ENCODE measurements around the gene SGPP2. TPM values are rescaled to one million over a fixed set of nuclear protein-coding genes. Genes with fewer than 3 reads are reported as not detected.

The SGPP2 gene
- total and polyA plus RNA-seq, 4 experiments from 2014 or later: 2.1 to 9.9 (median 5.5) TPM

DNA sequence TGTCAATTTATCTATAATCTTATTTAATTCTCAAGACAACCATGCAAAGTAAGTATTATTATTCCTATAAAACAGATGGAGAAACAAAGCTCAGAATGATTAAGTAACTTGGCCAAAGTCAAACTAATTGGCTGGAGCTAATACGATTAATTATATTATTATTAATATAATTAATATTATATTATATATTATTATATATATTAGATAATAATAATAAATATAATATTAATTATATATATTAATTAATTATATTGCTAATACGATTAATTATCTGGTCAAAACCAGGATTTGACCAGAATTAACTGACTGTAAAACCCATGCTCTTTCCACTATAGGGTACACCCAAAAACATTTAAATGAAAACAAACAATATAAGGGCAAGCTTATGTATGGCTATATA is 179.2 kb downstream of the SGPP2 start:
- Histone ChIP-seq H3K27me3 (ENCODE audit: insufficient read depth, low read length) (no peaks in the 10 kb centered on the region), H3K4me1 (ENCODE audit: insufficient read depth, low read length) (no peaks in the 10 kb centered on the region), H3K36me3 (ENCODE audit: insufficient read depth, low read length) (peaks cover 17% of the 10 kb centered on the region), H3K27ac (ENCODE audit: low read depth, low read length) (no peak overlapping the region), H3K4me3 (ENCODE audit: low read length in 2 of 2) (no peak overlapping the region), H3K9me3 (ENCODE audit: control insufficient read depth in 1 of 2, low read length in 2 of 2) (no peaks in the 10 kb centered on the region)
- intact Hi-C loops (cut with micrococcal nuclease): no loop called here
- peaks cover 26 to 35% of the 10 kb centered on the region in 2 donors for H3K36me3 Mint-ChIP-seq
- no peak for DNase-seq
- no peak overlapping the region for H3K4me3 Mint-ChIP-seq
- no peaks in the 10 kb centered on the region for H3K27me3 Mint-ChIP-seq
- peaks cover 0 to 2% (median under 1%) of the 10 kb centered on the region in 4 donors for H3K4me1 Mint-ChIP-seq
- no peak overlapping the region for H3K27ac Mint-ChIP-seq
- H3K9me3 Mint-ChIP-seq: no peaks in the 10 kb centered on the region
- ChIA-PET CTCF (ENCODE audit: partially characterized antibody) (no interaction called here), POLR2A (ENCODE audit: partially characterized antibody) (no interaction called here)

DNA sequence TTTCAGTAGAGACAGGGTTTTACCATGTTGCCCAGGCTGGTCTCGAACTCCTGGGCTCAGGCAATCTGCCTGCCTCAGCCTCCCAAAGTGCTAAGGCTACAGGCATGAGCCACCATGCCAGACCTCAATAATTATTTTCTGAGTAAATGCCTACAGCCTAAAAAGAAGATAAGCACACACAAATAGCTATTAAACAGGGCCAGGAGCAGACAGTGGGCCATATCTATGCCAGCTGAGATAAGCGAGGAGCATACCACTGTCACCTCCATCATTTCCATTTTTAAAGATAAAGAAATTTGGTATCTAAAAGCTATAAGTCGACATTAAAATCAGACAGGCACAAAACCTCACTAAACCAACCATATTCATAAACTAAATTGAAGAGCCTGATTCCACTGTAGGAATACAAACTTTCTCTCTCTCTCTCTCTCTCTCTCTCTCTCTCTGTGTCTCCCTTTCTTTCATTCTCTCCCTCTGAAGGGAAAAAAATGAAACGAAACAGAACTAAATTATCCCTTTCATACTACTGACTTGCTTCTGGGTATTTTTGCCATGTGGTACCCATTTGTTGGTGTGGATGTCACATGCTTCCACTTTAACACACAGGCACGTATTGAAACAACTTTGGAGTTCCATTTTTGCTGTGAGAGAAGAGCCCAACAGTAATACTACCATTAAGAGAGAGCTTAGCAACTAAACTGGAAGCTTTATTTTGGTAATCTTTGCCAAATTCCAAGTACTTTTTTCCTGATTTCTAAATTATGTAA is 180.6 kb downstream of the SGPP2 start:
- Mint-ChIP-seq H3K4me1 (peaks cover 0 to 2% (median under 1%) of the 10 kb centered on the region in 4 donors), H3K4me3 (no peak overlapping the region), H3K36me3 (peaks cover 22 to 35% of the 10 kb centered on the region in 2 donors), H3K27ac (peak overlapping the region in 1 of 7 donors; percentile 64), H3K27me3 (no peaks in the 10 kb centered on the region), H3K9me3 (no peaks in the 10 kb centered on the region)
- Histone ChIP-seq H3K27ac (ENCODE audit: low read depth, low read length) (no peak overlapping the region), H3K27me3 (ENCODE audit: insufficient read depth, low read length) (no peaks in the 10 kb centered on the region), H3K4me3 (ENCODE audit: low read length in 2 of 2) (no peak overlapping the region), H3K9me3 (ENCODE audit: control insufficient read depth in 1 of 2, low read length in 2 of 2) (no peaks in the 10 kb centered on the region), H3K4me1 (ENCODE audit: insufficient read depth, low read length) (no peaks in the 10 kb centered on the region), H3K36me3 (ENCODE audit: insufficient read depth, low read length) (peaks cover 7% of the 10 kb centered on the region)
- ChIA-PET POLR2A (ENCODE audit: partially characterized antibody) (no interaction called here), CTCF (ENCODE audit: partially characterized antibody) (interaction anchor here (0.6 to 1.7 kb wide), 2 partner anchors 9 to 304 kb away, joined by 3 to 5 read pairs; no protein-coding TSS in a partner anchor)
- intact Hi-C loops (cut with micrococcal nuclease): no loop called here
- DNase-seq: no peak

GRCh38 chr2:222606306-222606705 is 182.0 kb downstream of the SGPP2 start:
- Mint-ChIP-seq H3K9me3 (no peaks in the 10 kb centered on the region), H3K27me3 (no peaks in the 10 kb centered on the region), H3K4me3 (peak overlapping the region in 1 of 8 donors; percentile 41), H3K4me1 (peaks cover 0 to 2% (median under 1%) of the 10 kb centered on the region in 4 donors), H3K27ac (peak overlapping the region in 1 of 7 donors; percentile 68), H3K36me3 (peaks cover 18 to 33% of the 10 kb centered on the region in 2 donors)
- ChIA-PET CTCF (ENCODE audit: partially characterized antibody) (no interaction called here), POLR2A (ENCODE audit: partially characterized antibody) (no interaction called here)
- no peaks in the 10 kb centered on the region for H3K9me3 ChIP-seq (ENCODE audit: control insufficient read depth in 1 of 2, low read length in 2 of 2)
- H3K4me3 ChIP-seq (ENCODE audit: low read length in 2 of 2): no peak overlapping the region
- H3K36me3 ChIP-seq (ENCODE audit: insufficient read depth, low read length): peaks cover 7% of the 10 kb centered on the region
- no peaks in the 10 kb centered on the region for H3K27me3 ChIP-seq (ENCODE audit: insufficient read depth, low read length)
- no peak overlapping the region for H3K27ac ChIP-seq (ENCODE audit: low read depth, low read length)
- no peak for DNase-seq
- intact Hi-C loops (cut with micrococcal nuclease): no loop called here
- no peaks in the 10 kb centered on the region for H3K4me1 ChIP-seq (ENCODE audit: insufficient read depth, low read length)

DNA sequence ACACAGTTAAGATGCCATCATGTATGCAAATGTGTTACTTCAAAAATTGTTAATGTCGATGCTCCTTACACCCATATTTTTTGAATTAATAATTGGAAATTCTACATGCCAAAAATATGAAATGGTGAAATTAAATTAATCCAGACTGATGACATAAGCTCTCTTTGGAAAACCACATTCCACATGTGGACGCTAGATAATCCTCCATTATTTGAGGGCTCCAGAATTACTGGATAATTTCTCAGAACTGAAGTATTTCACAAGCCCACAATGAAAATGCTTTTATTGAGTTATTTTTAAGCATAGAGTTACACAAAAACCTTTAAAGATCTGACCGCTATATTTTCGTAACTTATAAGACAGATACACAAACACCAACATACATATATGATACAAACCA is 183.7 kb downstream of the SGPP2 start:
- H3K4me1 Mint-ChIP-seq: peaks cover 0 to 2% (median under 1%) of the 10 kb centered on the region in 4 donors
- Histone ChIP-seq H3K4me1 (ENCODE audit: insufficient read depth, low read length) (no peaks in the 10 kb centered on the region), H3K27me3 (ENCODE audit: insufficient read depth, low read length) (no peaks in the 10 kb centered on the region), H3K36me3 (ENCODE audit: insufficient read depth, low read length) (peaks cover 18% of the 10 kb centered on the region), H3K9me3 (ENCODE audit: control insufficient read depth in 1 of 2, low read length in 2 of 2) (no peaks in the 10 kb centered on the region), H3K27ac (ENCODE audit: low read depth, low read length) (no peak overlapping the region), H3K4me3 (ENCODE audit: low read length in 2 of 2) (no peak overlapping the region)
- peaks cover 23 to 44% of the 10 kb centered on the region in 2 donors for H3K36me3 Mint-ChIP-seq
- ChIA-PET POLR2A (ENCODE audit: partially characterized antibody) (no interaction called here), CTCF (ENCODE audit: partially characterized antibody) (no interaction called here)
- H3K27ac Mint-ChIP-seq: peak overlapping the region in 1 of 7 donors; percentile 13
- no peak overlapping the region for H3K4me3 Mint-ChIP-seq
- intact Hi-C loops (cut with micrococcal nuclease): no loop called here
- no peak for DNase-seq
- H3K9me3 Mint-ChIP-seq: no peaks in the 10 kb centered on the region
- no peaks in the 10 kb centered on the region for H3K27me3 Mint-ChIP-seq

DNA sequence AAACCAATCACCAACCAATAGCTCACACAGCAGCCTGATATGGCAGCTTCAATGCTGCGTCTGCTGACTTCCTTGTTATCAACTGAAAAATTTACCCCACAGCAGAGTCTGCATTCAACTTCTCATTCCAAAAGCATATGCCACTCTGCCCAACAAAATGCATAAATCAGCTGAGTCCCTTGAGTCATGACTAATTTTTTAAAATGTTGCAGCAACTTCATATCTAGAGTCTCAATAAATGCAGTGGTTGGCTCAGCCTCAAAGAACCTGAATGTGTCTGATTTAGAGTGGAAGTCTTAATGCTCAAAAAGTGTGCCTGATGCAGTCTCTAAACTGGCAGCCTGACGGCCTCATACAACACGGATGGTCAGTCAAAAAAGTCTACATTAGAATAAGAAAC is 185.0 kb downstream of the SGPP2 start:
- POLR2A ChIA-PET (ENCODE audit: partially characterized antibody): no interaction called here
- intact Hi-C loops (cut with micrococcal nuclease): no loop called here
- Mint-ChIP-seq H3K36me3 (peaks cover 27 to 45% of the 10 kb centered on the region in 2 donors), H3K4me1 (peaks cover 0 to 2% (median under 1%) of the 10 kb centered on the region in 4 donors), H3K4me3 (no peak overlapping the region), H3K9me3 (no peaks in the 10 kb centered on the region), H3K27ac (no peak overlapping the region), H3K27me3 (no peaks in the 10 kb centered on the region)
- peaks cover 16% of the 10 kb centered on the region for H3K36me3 ChIP-seq (ENCODE audit: insufficient read depth, low read length)
- no peak overlapping the region for H3K4me3 ChIP-seq (ENCODE audit: low read length in 2 of 2)
- H3K27me3 ChIP-seq (ENCODE audit: insufficient read depth, low read length): no peaks in the 10 kb centered on the region
- no peak overlapping the region for H3K27ac ChIP-seq (ENCODE audit: low read depth, low read length)
- H3K4me1 ChIP-seq (ENCODE audit: insufficient read depth, low read length): no peaks in the 10 kb centered on the region
- no peak for DNase-seq
- CTCF ChIA-PET (ENCODE audit: partially characterized antibody): no interaction called here
- H3K9me3 ChIP-seq (ENCODE audit: control insufficient read depth in 1 of 2, low read length in 2 of 2): no peaks in the 10 kb centered on the region

Other genes with a start within 250 kb of the SGPP2 start
- gene PAX3, start 125.5 kb upstream of the SGPP2 start, total RNA-seq: not detected
- not detected for gene PAX3, start 125.5 kb upstream of the SGPP2 start, polyA plus RNA-seq
- 10 to 100 TPM; 11.2 to 11.8 TPM for gene FARSB, start 231.5 kb downstream of the SGPP2 start, total RNA-seq
- gene FARSB, start 231.5 kb downstream of the SGPP2 start, polyA plus RNA-seq: 10 to 100 TPM; 26.1 to 36.8 TPM
- gene MOGAT1, start 247.1 kb downstream of the SGPP2 start, total RNA-seq: not detected
- not detected for gene MOGAT1, start 247.1 kb downstream of the SGPP2 start, polyA plus RNA-seq

All from CD4-positive, alpha-beta memory T cell (primary cell).